Heart right ventricle (tissue), 16 donors: ENCODE data around the gene SELENOV. TPM values are rescaled to one million over a fixed set of nuclear protein-coding genes. Genes with fewer than 3 reads are reported as not detected.

ENCODE experiments used
- ATAC-seq, 8 donors: fragments of 200-7000 bp; cut with Tn5 transposase; one replicate each; pipeline ENCODE4 v1.9.1; 2020; ENCODE audit warnings: mild to moderate bottlenecking in 8 of 8, moderate library complexity in 8 of 8, moderate number of reproducible peaks in 1 of 8
- DNase-seq, 2 donors: peaks; one replicate each; pipeline ENCODE4 v3.0.0-alpha.2; 2020
- H3K27ac ChIP-seq, 10 donors: fragments of 200-600 bp; sonication (generic) in 2 of 10; one replicate each; pipeline versions ENCODE4 v1.5.0 to v1.8.0; 2020 to 2022; ENCODE audit warnings: mild to moderate bottlenecking in 3 of 10
- H3K27me3 ChIP-seq, 7 donors: fragments of 200-600 bp; one replicate each; pipeline ENCODE4 v1.8.0; 2021 to 2022; ENCODE audit warnings: mild to moderate bottlenecking in 2 of 7
- H3K36me3 ChIP-seq, 9 donors: fragments of 200-600 bp; sonication (generic) in 1 of 9; one replicate each; pipeline versions ENCODE4 v1.5.0 to v1.8.0; 2020 to 2022; ENCODE audit warnings: mild to moderate bottlenecking in 2 of 9
- H3K4me1 ChIP-seq, 9 donors: fragments of 200-600 bp; sonication (generic) in 1 of 9; one replicate each; pipeline versions ENCODE4 v1.5.0 to v1.8.0; 2020 to 2022; ENCODE audit warnings: mild to moderate bottlenecking in 4 of 9
- H3K4me3 ChIP-seq, 10 donors: fragments of 200-600 bp; sonication (generic) in 2 of 10; one replicate each; pipeline versions ENCODE4 v1.5.0 to v1.8.0; 2020 to 2022; ENCODE audit warnings: mild to moderate bottlenecking in 7 of 10, moderate library complexity in 2 of 10
- H3K9me3 ChIP-seq, 11 donors: fragments of 200-600 bp in 10 of 11; sonication (generic) in 2 of 11; one replicate each; pipeline versions ENCODE4 v1.5.0 to v1.8.0; 2013 to 2022; ENCODE audit warnings: mild to moderate bottlenecking in 2 of 11, control low read depth in 1 of 11, moderate library complexity in 1 of 11
- CTCF ChIP-seq, 9 donors: fragments of 200-600 bp; sonication (generic) in 2 of 9; IDR thresholded peaks; one replicate each; pipeline versions ENCODE4 v1.5.0 to v1.8.0; 2021 to 2022; ENCODE audit warnings: antibody characterized with exemption in 9 of 9, mild to moderate bottlenecking in 5 of 9, moderate library complexity in 1 of 9
- WGBS, 2 donors: extraction: QIAGEN DNeasy Blood & Tissue Kit; methylation state at CpG; one replicate each; pipeline ENCODE4 v1.1.7; 2013; ENCODE audit warnings: inconsistent platforms in 1 of 2; 5-methylcytosine and 5-hydroxymethylcytosine counted together
- intact Hi-C, 10 donors: fragments of 100-400 bp; cut with DNase I; formaldehyde crosslinking; loops; one replicate each; pipeline versions ENCODE4 v1.11.1 to v1.14.2; 2022
- polyA plus RNA-seq, 2 donors: library from polyadenylated mRNA; stranded (reverse); fragments of 200-250 nt; gene quantifications; one replicate each; pipeline ENCODE4 v1.2.3, GENCODE V29; 2013
- total RNA-seq, 10 donors: library from RNA; stranded (reverse); fragmentation: NEBNext Ultra II Directional in 3 of 10; extraction: Animal tissue kit (Norgen Biotek cat#: 25700) in 3 of 10; gene quantifications; one replicate each; pipeline versions ENCODE4 v1.2.1 to v1.2.4, GENCODE V29; 2021 to 2023
- donor health status: Arrhythmogenic right ventricular cardiomyopathy.
- donor health status: ischemic (EF 13 %, LVEDD 7.1; RV severe dilation, severe dysfunction).
- donor health status: healthy with polysubstance abuse.
- donor health status: DM: no; HTN: yes; CAD: no.
- donor health status: DM: no; HTN: no; CAD: no.
- donor health status: ischemic (EF 25% LVEDD 6.9; RV normal size, moderate dysfunction).
- donor health status: ischemic (EF 25% LVEDD 5.7; RV mildly dilated, moderate dysfunction).
- donor health status: healthy.
- donor health status: DM: yes; HTN: yes; CAD: no.
- donor health status: Ischemic cardiomyopathy.
- donor health status: ischemic (EF 35%, LVEDD 5.7; RV mildly dilated, moderate dysfunction).
- donor health status: nonischemic (EF 11% LVEDD 7.7; RV severe dilation, severe dysfunction).
- donor health status: DM: yes; HTN: yes; CAD: no.
- donor health status: PGD.
- donor health status: ischemic (EF 29% LVEDD 5.4; RV normal size, mild dysfunction).
- donor health status: nonischemic (EF 23%, LVEDD 6.1; RV moderate dilation, normal function).

SELENOV gene
- total and polyA plus RNA-seq, 12 donors, result not detected

DNA sequence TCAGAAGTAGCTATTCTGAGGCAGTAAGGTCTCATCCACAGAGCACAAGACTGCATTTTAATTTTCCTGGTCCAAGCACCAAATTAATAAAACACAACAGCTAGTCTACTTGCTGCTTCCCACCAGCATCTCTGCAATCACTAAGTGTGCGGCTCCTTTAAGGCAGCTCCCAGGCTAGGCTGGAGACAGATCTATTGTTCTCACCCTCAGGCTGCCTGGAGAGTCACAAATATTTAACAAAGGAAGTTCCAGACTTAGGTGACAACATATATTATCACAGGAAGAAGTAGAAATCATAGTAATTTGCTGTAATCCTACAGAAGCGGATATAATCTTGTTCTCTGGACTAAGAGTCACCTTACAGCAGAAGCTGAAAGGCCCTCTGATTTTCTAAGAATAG is 27.3 kb downstream of the SELENOV start:
- no peaks in the 10 kb centered on the region for H3K9me3 ChIP-seq
- peaks cover 0 to 15% (median 0%) of the 10 kb centered on the region in 7 donors for H3K27me3 ChIP-seq
- H3K36me3 ChIP-seq, result no peaks in the 10 kb centered on the region
- no peak for DNase-seq
- H3K4me3 ChIP-seq, result no peak overlapping the region
- 46 to 55% methylated on average over 2 of the region's 2 CpGs for WGBS, 2 donors
- TF ChIP-seq CTCF (IDR thresholded peaks at IDR 0.05), result no peak
- ATAC-seq, result no peak
- intact Hi-C loops, result loop anchor here in 1 of 10 donors (10.0 kb wide), 1 partner anchor 303 kb away; the partner anchor contains the start of gene FBL
- H3K4me1 ChIP-seq, result peaks cover 0 to 32% (median 23%) of the 10 kb centered on the region in 9 donors
- H3K27ac ChIP-seq, result peak overlapping the region in 2 of 10 donors; percentile 20 to 37

DNA sequence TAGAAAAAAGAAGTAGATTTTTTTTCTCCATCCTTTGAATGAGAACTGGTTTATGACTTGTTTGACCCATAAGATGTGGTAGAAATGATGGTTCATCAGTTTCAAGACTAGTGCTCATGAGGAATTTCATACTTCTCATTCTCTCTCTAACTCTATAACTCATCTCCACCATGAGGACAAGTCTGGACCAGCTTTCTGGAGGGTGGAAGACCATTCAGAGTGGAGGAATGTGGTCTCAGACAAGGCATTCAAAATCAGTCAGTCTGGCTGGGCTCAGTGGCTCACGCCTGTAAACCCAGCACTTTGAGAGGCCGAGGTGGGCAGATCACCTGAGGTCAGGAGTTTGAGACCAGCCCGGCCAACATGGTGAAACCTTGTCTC is 28.5 kb downstream of the SELENOV start:
- no peak for DNase-seq
- peaks cover 0 to 21% (median 14%) of the 10 kb centered on the region in 9 donors for H3K4me1 ChIP-seq
- no peaks in the 10 kb centered on the region for H3K9me3 ChIP-seq
- no peak overlapping the region for H3K27ac ChIP-seq
- no peak overlapping the region for H3K4me3 ChIP-seq
- TF ChIP-seq CTCF (IDR thresholded peaks at IDR 0.05), result no peak
- ATAC-seq, result no peak
- intact Hi-C loops, result loop anchor here in 1 of 10 donors (10.0 kb wide), 1 partner anchor 301 kb away; the partner anchor contains the start of gene FBL
- peaks cover 0 to 15% (median 0%) of the 10 kb centered on the region in 7 donors for H3K27me3 ChIP-seq
- H3K36me3 ChIP-seq, result no peaks in the 10 kb centered on the region
- 83 to 87% methylated on average over 3 of the region's 3 CpGs for WGBS, 2 donors

DNA sequence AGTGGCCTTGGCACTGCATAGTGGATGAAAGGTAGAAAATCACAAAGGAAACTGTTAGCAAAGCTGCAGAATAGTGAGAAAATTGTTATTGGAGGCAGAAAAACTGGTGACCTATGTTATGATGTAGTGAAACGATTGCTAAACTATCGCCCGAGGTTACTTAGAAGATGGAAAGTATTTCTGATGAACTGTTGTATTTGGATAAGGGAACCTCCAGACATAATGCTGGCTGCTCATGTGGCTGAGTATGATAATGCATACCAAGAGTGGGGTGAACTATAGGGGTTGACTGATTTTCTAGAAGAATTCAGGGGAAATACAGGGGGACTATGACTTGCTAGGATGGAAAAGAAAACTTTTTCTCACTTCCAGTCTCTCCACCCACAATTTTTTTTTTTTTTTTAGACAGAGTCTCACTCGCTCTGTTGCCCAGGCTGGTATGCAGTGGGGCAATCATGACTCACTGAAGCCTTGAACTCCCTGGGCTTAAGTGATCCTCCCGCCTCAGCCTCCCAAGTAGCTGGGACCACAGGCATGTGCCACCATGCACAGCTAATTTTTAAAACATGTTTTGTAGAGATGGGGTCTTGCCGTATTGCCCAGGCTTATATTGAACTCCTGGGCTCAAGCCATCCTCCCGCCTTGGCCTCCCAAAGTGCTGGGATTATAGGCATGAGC is 29.4 kb downstream of the SELENOV start:
- ATAC-seq (no peak), DNase-seq (no peak)
- H3K4me1 ChIP-seq, result peaks cover 0 to 12% (median 6%) of the 10 kb centered on the region in 9 donors
- H3K4me3 ChIP-seq, result no peak overlapping the region
- no peaks in the 10 kb centered on the region for H3K36me3 ChIP-seq
- no peaks in the 10 kb centered on the region for H3K9me3 ChIP-seq
- H3K27me3 ChIP-seq, result peaks cover 0 to 15% (median 0%) of the 10 kb centered on the region in 7 donors
- TF ChIP-seq CTCF (IDR thresholded peaks at IDR 0.05), result no peak
- intact Hi-C loops, result loop anchor here in 1 of 10 donors (10.0 kb wide), 1 partner anchor 300 kb away; the partner anchor contains the start of gene FBL
- WGBS, 2 donors, result 89 to 91% methylated on average over 7 of the region's 7 CpGs
- H3K27ac ChIP-seq, result no peak overlapping the region

GRCh38 chr19:39544911-39545310 is 30.0 kb downstream of the SELENOV start:
- intact Hi-C loops, result loop anchor here in 1 of 10 donors (10.0 kb wide), 1 partner anchor 300 kb away; the partner anchor contains the start of gene FBL

More at GRCh38 chr19:39544911-39545310, 30.0 kb downstream of the SELENOV start:
- DNase-seq (no peak), ATAC-seq (no peak)
- H3K27ac ChIP-seq, result no peak overlapping the region
- H3K27me3 ChIP-seq, result peaks cover 0 to 15% (median 0%) of the 10 kb centered on the region in 7 donors
- no peaks in the 10 kb centered on the region for H3K36me3 ChIP-seq
- H3K4me1 ChIP-seq, result peaks cover 0 to 12% (median 6%) of the 10 kb centered on the region in 9 donors
- no peak for TF ChIP-seq CTCF (IDR thresholded peaks at IDR 0.05)
- no peak overlapping the region for H3K4me3 ChIP-seq
- no peaks in the 10 kb centered on the region for H3K9me3 ChIP-seq
- 52 to 76% methylated on average over 1 of the region's 1 CpG for WGBS, 2 donors
